ENCODE measurements around the gene SRC.

GRCh38 chr20:37297066-37297736 lies 48.7 kb upstream of the SRC start:
- TF ChIP-seq GATA2 (IDR thresholded peaks at IDR 0.05; ENCODE audit: low read depth, low read length) (no peak), GATA3 (IDR thresholded peaks at IDR 0.05; ENCODE audit: low read depth, low read length) (no peak)

All from SH-SY5Y (cell line).